HTR-8/SVneo (cell line): ENCODE results near the gene DAPK2.

Experiments used
- DNase-seq: peaks from one replicate; pipeline ENCODE4 v3.0.0; 2011; ENCODE audit warnings: low spot score, mixed read lengths; ENCODE audit not compliant: insufficient read length
- FAIRE-seq: peaks from 2 replicates; lab custom pipeline; 2011; peaks lifted over from hg19 to GRCh38; lab: Jason Lieb, UNC

The DAPK2 gene

DNA sequence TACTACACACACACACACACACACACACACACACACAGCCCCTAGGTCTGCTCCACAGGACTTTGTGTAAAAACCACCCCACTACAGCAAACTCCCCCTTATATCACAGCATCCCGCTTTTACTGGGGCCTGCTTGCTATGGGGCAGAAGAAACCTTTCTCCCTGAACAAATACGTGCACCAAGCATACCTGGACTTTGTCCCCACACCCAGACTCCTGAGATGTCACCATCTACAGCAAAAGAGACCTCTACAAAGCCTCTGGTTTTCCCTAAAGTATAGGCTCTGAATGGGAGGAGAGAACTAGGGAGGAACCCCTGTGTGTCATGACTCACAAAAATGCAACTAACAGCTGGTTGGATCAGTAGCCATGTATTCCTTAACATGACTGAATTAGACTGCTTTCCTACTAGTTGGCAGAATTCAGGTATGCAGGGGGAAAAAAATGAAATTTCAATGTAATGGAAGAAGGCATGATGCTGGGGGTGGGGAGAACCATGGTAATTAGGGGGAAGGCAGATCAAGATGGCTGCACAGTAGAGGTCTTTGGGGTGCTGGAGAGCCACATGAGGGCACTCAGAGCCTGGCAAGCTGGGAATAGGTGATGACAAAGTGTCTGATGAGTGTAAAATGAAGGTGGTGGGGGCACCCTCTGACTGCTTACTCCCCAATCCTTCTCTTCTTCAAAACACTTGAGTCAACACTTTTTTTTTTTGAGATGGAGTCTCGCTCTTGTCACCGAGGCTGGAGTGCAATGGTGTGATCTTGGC is 45.9 kb downstream of the DAPK2 start:
- no peak for DNase-seq
- no peak for FAIRE-seq

DNA sequence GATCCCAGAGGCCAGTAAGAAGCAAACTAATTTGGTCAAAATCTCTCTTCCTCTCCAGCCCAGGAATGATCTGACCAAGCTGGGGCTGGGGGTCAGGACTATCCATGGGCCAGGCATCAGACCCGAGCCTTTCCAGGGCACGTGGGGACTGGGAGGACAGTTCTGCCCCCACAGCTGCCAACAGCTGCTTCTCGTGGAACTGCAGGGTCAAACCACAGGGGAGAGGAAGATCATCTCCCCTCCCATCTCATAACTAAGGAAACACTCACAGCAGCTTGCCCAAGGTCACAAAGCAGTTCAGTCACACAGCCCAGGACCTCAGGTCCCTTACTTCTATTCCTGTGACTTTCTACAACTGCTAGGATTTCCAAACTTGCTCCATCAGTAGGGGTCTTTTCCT is 47.1 kb downstream of the DAPK2 start:
- FAIRE-seq (no peak), DNase-seq (no peak)

DNA sequence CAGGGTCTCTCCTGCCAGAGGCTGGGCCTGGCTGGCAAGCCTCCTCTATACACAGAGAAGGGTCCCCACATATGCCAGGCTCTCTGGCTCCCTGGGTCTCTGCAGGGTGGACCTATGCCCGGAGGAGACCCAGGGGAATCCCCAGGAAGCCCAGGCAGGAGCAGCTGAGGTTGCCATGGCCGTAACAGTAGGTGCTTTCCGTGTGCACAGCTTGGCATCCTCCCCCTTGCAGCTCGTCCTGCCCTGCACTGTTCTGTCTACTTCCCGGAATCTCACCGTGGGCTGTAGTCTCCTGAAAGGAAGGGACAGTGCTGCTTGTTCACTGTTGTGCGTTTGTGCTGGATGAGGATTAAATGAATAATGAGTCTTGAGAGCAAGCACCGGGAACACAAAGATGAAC is 47.8 kb downstream of the DAPK2 start:
- FAIRE-seq (no peak), DNase-seq (no peak)

DNA sequence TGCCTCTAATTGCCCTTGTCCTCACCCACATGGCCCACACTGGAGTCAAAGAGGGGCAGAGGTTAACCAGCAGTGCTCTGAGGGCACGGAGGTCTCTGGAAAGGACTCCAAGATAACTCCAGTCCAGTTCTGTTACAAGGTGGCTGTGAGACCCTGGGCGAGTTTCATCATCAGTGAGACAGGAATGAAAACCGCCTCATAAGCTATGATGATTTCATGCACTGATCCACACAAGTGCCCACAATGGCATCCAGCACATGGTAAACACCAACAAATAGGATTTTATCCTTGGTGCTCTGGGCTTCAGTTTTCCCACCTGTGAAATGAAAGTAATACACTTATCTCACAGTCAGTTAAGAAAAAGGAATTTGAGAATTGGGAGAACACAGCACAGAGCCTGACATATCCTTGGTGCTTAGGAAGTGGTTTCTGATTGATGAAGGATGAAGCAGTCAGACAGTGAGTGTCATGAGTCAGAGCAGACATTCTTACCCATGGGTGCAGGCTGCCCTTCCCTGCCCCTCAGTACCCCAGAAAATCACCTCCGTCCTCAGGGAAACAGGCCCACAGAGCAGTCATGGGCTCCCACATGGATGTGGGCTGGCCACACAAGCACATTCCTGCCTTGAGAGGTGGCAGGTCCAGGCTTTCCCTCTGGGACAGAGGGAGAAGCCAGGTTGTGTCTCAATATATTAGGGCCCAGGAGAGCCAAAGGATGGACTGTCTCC is 48.4 kb downstream of the DAPK2 start:
- FAIRE-seq: no peak
- DNase-seq: no peak

DNA sequence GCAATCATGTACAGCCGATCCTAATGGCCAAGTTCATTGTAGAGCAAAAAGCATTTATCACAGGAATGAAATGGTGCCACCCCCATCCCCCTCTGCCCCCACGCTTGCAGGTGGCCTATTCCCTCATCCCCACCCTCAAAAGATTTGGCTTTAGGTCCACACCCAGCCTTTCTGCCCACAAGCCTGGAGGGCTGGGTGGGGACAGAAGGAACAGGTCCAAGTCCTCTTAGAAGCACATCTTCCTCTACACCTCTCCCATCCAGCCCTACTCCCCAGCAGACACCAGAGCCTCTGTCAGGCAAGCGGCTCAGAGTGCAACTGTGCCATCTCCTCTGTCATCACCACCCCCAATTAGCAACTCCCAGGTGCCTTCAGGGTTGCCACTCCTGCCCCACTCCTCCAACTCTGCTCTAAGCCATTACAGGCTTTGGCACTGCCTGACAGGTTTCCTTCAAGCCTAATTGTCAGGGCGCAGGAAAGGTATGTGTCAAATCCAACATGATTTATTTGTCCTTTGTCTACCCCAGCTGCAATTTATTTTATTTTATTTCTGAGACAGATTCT is 49.4 kb downstream of the DAPK2 start:
- no peak for DNase-seq
- no peak for FAIRE-seq

DNA sequence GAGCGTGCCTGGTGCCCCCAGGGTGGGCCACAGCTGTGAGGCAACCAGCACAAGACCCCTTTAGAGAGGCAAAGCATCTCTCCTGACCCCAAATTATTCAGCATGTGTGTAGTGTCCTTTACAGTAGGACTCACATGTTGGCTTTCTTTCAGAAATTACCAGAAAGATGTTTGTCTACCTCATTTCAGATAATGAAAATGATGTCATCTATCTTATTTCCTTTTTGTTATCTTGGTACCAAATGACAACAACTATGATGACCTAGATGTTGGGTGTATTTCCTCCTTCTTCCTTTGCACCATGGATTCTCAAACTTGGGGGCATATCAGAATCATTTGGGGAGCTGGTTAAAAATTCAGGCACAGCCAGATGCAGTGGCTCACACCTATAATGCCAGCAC is 50.5 kb downstream of the DAPK2 start:
- DNase-seq (no peak), FAIRE-seq (no peak)

DNA sequence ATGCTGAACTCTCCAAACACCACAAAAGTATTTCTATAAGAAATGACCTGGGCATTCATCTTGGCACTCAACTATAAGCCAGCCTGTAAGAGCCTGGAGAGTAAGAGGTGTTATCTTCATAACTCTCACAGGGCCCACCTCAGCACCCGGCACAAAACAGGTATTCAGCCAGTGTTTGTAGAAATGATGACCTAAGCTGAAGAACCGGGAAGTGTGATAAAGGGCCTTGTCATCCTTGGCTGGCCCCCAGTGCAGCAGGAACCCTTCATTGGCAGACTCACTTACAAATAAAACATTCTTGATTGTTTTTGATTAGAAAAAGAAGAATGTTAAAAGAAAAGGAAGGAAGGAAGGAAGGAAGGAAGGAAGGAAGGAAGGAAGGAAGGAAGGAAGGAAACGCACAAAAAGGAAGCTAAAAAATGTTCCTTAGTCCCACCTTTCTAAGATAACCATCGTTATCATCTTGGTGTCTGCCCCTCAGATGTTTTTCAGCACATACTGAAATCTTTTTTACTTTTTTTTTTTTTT is 52.1 kb downstream of the DAPK2 start:
- DNase-seq (no peak), FAIRE-seq (no peak)

DNA sequence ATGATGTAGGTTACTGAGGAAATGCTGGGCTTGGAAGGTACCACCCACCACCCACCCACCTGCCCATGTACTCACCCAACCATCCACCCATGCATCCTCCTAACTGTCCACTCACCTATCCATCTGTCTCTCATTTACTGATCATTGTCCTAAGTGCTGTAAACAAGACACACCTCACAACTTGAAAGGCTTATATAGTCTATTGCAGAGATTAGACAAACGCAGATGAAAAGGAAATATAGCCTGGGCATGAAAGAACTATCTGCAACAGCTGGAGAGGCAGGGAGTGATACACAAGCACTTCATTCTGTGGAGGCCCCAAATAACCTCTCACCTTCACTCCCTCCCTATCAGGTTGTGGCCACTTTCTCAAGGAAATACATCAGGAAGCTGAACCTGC is 54.0 kb downstream of the DAPK2 start:
- DNase-seq (no peak), FAIRE-seq (no peak)

DNA sequence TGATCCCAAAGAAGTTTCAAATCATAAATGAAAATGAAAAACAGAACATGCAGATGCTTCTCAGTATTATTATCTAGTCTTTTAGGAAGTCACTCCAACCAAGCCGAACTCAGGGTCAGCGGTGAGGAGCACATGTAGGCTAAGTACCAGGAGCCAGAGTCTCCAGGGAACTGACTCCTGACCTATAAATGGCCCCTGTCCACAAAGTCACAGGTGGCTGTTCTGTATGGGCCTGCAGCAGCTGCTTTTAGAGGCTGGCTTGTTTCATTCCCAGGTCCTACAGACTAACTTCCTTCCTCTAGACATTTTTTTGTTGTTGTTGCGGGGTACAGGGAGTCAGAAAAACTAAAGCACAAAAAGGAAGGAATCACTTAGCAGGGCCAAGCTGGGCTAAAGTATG is 54.6 kb downstream of the DAPK2 start:
- DNase-seq: no peak
- no peak for FAIRE-seq

DNA sequence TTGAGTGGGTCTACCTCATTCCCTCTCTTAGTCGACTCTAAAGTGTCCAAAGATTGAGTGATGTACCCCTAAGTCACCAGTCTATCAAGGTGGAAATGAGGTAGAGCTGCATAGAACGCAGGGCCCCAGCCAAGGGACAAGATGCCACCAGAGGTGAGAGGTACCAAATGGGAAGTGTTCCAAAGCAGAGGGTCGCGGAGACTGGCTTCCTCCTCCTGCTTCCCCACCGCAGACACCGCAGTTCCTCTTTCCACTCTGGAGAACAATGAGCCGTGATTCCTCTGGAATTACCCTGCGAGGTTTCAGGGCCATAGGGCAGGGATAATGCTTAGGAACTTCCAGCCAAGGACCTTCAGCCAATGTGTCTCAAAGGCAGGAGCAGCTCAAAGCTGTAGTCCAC is 55.8 kb downstream of the DAPK2 start:
- no peak for FAIRE-seq
- DNase-seq: no peak

DNA sequence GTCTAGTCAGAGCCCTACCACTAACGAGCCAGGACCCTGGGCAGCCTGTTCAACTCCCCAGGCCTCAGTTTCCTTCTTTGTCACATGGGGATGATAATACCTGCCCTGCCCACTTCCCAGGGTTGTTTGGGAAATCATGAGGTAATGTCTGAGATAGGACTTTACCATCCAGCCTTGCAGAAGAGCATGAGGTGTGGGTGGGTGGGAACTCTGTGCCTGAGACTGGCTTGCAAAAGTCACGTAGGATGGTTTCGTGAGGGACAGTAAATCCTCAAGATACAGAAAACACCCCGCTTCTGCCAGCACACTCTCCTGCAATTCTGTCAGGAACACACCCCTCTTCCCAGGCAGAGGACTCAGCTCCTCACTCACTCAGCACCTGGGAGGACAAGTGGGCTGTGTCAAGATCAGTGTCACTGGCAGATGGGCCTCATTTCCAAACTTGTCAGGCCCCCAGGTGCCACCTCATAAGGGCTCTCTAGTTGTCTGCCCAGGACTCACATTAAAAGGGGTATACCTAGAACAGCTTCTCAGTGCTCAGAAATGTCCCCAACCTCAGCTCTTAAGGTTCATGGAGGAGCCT is 58.4 kb downstream of the DAPK2 start:
- no peak for FAIRE-seq
- no peak for DNase-seq

DNA sequence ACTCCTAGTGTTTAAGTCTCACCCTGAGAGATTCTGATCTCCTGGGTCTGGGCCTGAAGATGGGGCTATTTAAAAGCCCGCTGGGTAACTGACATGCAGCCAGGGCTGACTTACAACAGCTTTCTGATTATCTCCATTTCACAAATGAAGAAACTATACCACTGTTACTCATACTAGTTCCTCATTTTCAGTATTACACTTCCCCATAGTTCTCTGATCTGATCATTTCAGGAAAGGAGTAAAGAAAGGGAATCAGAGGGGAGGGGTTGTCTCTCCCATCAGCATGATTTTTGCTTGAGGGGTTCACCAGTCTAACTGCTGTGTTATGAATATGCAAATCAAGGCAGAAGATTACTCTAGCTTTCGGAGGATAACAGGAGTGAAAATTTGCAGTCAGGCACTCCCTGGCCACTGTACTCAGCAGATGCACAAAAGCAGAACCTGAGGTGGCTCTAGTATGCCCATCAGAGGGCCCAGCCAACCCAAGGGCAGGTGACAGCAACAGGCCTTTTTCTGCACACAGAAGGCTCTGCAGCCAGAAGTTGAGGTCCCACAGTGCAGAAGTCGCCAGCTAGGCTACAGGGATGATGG is 59.4 kb downstream of the DAPK2 start:
- DNase-seq: no peak
- no peak for FAIRE-seq

DNA sequence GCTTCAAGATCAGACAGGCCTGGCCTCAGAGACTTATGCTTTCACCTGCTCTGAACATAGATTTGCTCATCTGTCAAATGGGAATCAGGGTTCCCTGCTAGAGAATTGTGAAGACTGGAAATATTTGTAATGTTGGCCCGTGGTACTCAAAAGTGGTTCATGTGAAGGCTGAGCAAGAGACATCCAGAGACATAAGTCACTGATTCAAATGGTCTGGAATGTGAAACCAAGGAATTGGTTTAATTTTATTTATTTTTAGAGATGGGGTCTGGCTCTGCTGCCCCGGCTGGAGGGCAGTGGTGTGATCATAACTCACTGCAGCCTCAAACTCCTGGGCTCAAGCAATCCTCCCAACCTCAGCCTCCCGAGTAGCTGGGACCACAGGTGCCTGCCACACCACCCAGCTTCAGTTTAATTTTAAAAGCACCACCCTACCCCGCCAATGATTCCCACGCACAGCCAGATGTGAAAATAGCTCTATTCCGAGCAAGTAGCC is 60.1 kb downstream of the DAPK2 start:
- FAIRE-seq (no peak), DNase-seq (no peak)

DNA sequence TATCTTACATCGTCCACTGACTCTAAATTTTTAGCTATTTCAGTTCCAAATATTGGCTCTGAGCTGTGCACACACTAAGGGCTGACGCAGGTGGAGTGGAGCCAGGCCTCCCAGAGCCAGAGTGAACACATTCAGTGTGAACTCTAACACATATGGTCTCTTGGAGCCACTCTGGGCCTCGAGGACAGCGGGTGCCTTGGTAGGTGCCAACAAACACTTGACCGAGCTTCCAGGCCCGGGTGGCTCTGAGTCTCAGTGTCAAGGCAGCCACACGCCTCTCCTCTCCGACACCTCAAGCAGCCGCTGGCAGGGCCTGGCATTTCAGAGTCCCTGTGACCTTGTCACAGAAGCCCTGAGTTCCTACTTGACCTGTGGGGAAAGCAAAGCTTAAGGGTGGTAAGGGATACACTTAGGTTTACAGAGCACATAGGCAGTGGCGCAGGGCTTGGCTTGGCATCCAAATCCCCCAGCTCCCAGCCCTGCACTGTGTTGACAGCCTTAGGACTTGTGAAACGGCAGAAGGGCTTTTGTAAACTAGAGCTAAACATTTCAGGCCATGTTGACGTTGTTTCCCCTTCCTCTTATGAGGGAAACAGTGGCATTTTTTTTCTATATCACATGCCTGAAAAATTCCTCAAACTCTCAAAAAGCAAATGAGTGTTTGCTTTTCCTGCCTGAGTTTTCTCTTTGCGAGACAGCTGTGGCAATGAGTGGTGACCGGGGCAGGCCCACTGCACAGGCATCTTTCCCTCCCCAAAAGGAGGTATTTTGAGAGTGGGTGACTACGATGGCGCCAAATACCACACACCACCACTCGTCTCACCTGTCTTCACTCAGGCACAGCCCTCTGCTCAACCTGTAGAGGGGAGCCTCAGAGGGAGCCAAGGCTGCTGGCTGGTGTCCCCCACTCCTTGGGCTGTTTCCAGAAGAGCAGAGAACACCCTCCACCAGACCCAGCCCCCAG is 60.8 kb downstream of the DAPK2 start:
- DNase-seq: no peak
- FAIRE-seq: no peak

DNA sequence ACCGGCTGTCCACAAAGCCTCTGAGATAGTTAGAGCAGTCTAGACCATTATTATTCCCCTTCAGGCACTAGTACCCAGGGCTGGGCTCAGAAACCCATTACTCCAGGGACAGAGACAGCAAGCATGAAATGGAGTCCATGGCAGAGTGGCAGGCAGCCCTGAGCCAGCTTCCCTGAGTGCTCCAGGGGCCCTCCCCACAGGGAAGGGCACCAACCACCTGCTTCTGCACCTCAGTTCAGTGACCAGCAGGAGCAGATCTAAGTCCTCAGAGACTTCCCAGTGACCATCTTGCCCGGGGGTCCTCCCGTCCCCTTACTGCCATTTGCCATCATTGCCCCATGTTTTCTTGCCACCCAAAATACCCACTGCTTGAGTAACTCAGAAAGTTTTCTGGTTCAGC is 62.0 kb downstream of the DAPK2 start:
- FAIRE-seq (no peak), DNase-seq (no peak)

DNA sequence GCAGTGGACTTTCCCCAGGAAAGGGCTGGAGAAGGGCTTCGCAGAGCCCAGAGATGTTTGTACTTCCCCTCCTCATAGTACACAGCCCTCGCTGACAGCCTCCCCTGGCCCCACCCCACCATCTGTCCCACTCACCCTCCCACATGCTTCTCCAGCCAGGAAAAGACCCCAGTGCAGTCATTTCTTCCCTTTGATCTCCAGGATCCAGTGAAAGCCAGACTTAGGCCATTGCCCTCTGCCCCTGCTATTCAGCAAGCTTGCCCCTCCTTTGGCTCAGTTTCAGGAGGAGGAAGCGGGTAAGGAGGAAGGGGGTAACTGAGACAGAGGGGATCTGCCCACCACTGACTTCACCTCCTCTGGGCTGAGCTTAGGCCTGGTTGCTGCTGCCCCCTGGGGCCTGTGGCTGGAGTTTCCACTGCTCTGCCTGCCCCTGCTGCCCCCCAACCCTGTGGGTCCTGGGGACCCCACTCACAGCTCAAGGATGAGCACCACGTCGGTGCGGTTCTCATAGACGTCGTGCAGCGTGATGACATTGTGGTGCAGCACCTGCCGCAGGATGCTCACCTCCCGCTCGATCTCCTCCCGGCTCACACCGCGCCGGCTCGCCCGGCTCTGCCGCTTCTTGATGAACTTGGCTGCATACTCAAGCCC is 63.1 kb downstream of the DAPK2 start:
- no peak for FAIRE-seq
- no peak for DNase-seq

DNA sequence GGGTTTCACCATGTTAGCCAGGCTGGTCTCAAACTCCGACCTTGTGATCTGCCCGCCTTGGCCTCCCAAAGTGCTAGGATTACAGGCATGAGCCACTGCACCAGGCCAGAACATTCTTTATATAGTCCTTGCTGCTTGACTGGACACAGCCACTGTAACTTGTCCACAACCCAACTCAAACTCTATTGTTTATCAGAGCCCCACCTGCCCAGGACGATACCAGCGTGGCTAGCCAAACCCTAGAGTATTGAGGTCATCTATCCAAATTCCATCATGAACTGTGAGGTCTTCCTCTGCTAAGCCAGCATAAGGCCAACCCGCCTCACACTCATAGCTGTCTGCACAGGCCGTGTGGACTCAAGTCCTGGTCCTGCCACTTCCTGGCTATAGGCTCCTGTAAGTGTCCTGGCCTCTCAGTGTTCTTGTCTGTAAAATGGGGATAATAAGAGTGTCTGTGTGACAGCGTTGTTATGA is 63.9 kb downstream of the DAPK2 start:
- DNase-seq (no peak), FAIRE-seq (no peak)

DNA sequence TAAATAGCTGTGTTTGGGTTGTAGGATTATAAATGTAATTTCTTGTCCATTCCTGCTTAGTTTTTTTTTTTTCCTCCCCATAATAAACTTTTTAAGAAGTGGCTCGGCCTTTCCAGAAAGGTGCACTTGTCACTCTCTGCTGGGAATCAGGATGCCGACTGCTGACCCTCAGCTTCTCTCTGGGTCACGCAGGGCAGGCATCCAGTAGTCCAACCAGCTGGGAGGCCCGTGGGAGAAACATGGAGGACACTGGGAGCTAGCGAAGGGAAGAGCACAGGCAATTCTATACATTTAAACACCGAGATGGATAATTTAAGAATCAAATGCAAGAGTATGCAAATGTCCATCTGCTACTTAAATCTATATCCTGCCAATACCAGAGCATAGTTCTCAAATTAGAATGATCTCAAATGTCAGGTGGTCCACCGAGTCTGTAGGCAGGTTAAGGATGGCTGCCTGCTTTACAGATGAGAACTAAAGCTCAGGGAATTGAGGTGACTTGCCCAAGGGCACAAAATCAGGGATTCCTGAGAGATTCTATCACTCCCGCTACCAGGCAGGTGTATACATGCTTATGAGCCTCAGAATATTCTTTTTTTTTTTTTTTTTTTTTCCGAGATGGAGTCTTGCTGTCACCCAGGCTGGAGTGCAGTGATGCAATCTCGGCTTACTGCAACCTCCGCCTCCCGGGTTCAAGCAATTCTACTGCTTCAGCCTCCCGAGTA is 64.5 kb downstream of the DAPK2 start:
- FAIRE-seq: no peak

More for the DNA sequence above, 64.5 kb downstream of the DAPK2 start:
- DNase-seq: no peak
